Kidney tubule cell (primary cell): Measurements from ENCODE around the gene CYTH3.
A peak's percentile ranks its signal among the peaks of the same experiment; 100 is the strongest.
"Not testable (repeated sequence)": the region's sequence is repeated elsewhere in the genome, so short reads cannot be mapped to it uniquely, and the experiment has no call there.

ENCODE experiments used
- DNase-seq: peaks from one replicate; pipeline ENCODE4 v3.0.0-alpha.2; 2018; ENCODE audit warnings: low spot score

The CYTH3 gene

GRCh38 chr7:6272481-6273323 lies at the start of gene CYTH3:
TSS of gene CYTH3 (minus strand) at chr7:6272624. CDS start at chr7:6272507, 117 bp downstream.
- peak; percentile 86 for DNase-seq

GRCh38 chr7:6320791-6321190 lies 48.4 kb upstream of the CYTH3 start:
- DNase-seq = no peak

GRCh38 chr7:6317797-6318438 lies 45.5 kb upstream of the CYTH3 start:
- peak; percentile 51 for DNase-seq

- DNase-seq = no peak
Observed at GRCh38 chr7:6316226-6316625, 43.8 kb upstream of the CYTH3 start.

- DNase-seq = no peak
Observed at GRCh38 chr7:6315746-6316145, 43.3 kb upstream of the CYTH3 start.

- no peak for DNase-seq
Observed at GRCh38 chr7:6310271-6310993, 38.0 kb upstream of the CYTH3 start.

GRCh38 chr7:6307762-6308161 lies 35.3 kb upstream of the CYTH3 start:
- peak; percentile 51 for DNase-seq

GRCh38 chr7:6306471-6306870 lies 34.0 kb upstream of the CYTH3 start:
- DNase-seq = peak; percentile 98

GRCh38 chr7:6305330-6305729 lies 32.9 kb upstream of the CYTH3 start:
- DNase-seq = no peak

GRCh38 chr7:6301446-6301845 lies 29.0 kb upstream of the CYTH3 start:
- DNase-seq = not testable (repeated sequence)

- DNase-seq = no peak
Observed at GRCh38 chr7:6299774-6300173, 27.4 kb upstream of the CYTH3 start.

GRCh38 chr7:6294839-6295238 lies 22.4 kb upstream of the CYTH3 start:
- DNase-seq = no peak

- no peak for DNase-seq
Observed at GRCh38 chr7:6293202-6293601, 20.8 kb upstream of the CYTH3 start.

- DNase-seq = not testable (repeated sequence)
Observed at GRCh38 chr7:6291941-6292340, 19.5 kb upstream of the CYTH3 start.

GRCh38 chr7:6291531-6291930 lies 19.1 kb upstream of the CYTH3 start:
- DNase-seq = no peak

- DNase-seq = peak; percentile 89
Observed at GRCh38 chr7:6290319-6290741, 17.9 kb upstream of the CYTH3 start.

- no peak for DNase-seq
Observed at GRCh38 chr7:6288270-6288860, 15.9 kb upstream of the CYTH3 start.

- peak; percentile 58 for DNase-seq
Observed at GRCh38 chr7:6286486-6286885, 14.1 kb upstream of the CYTH3 start.

GRCh38 chr7:6284461-6285360 lies 12.3 kb upstream of the CYTH3 start:
- DNase-seq = peak; percentile 48

GRCh38 chr7:6284055-6284400 lies 11.6 kb upstream of the CYTH3 start:
- peak; percentile 76 for DNase-seq

- peak; percentile 83 for DNase-seq
Observed at GRCh38 chr7:6283391-6284054, 11.1 kb upstream of the CYTH3 start.
